Endothelial cell of umbilical vein (primary cell): ENCODE measurements around the gene CSTF2. TPM values are rescaled to one million over a fixed set of nuclear protein-coding genes. Genes with fewer than 3 reads are reported as not detected.

Experiments
- BruUV-seq: library from RNA; stranded (reverse); fragments of 400-500 nt; replicated peaks from 2 replicates; lab custom pipeline; 2021; lab: Mats Ljungman, UMichigan
- CTCF ChIA-PET: fragments of 300-600, 350-600 bp; sonication (Branson Sonifier 250); formaldehyde crosslinking; loops from one replicate; lab custom pipeline; 2021; ENCODE audit warnings: antibody characterized with exemption, inconsistent platforms; lab: Charles Lee
- POLR2A ChIA-PET: fragments of 300-600, 350-600 bp; sonication (Branson Sonifier 250); formaldehyde crosslinking; loops from one replicate; lab custom pipeline; 2021; ENCODE audit warnings: antibody characterized with exemption, inconsistent platforms; lab: Charles Lee
- DNase-seq: peaks from one replicate; pipeline ENCODE4 v3.0.0-alpha.2; 2011; ENCODE audit warnings: low read depth, low spot score
- FAIRE-seq: peaks from 2 replicates; lab custom pipeline; 2011; peaks lifted over from hg19 to GRCh38; lab: Jason Lieb, UNC
- H2AFZ ChIP-seq: 2 replicates; pipeline ENCODE4 v1.6.0; 2012; ENCODE audit warnings: low read depth, low read length, control low read depth, inconsistent platforms
- H3K27ac ChIP-seq: 2 replicates; pipeline ENCODE4 v1.5.1; 2011; ENCODE audit warnings: low read depth, mild to moderate bottlenecking, control low read depth, low read length, moderate library complexity; ENCODE audit not compliant: insufficient read depth
- H3K27me3 ChIP-seq, 2 experiments: 2 replicates each; pipeline versions ENCODE4 v1.6.0 to v1.6.1; 2011; ENCODE audit warnings: low read length in 2 of 2, mixed read lengths in 1 of 2; ENCODE audit not compliant: control insufficient read depth in 2 of 2, insufficient read depth in 2 of 2
- H3K36me3 ChIP-seq, 2 experiments: 2 replicates in 1 of 2; 3 replicates in 1 of 2; pipeline ENCODE4 v1.5.1; 2011; ENCODE audit warnings: low read length in 2 of 2, mild to moderate bottlenecking in 1 of 2, moderate library complexity in 1 of 2; ENCODE audit not compliant: control insufficient read depth in 2 of 2, insufficient read depth in 2 of 2; ENCODE audit errors: extremely low read depth in 1 of 2
- H3K4me1 ChIP-seq: 3 replicates; pipeline ENCODE4 v1.5.1; 2011; ENCODE audit warnings: mild to moderate bottlenecking, low read length; ENCODE audit not compliant: control insufficient read depth, insufficient read depth; ENCODE audit errors: extremely low read depth
- H3K4me2 ChIP-seq: 2 replicates; pipeline ENCODE4 v1.6.1; 2011; ENCODE audit warnings: low read length, control low read depth, mixed read lengths; ENCODE audit not compliant: insufficient read depth
- H3K4me3 ChIP-seq, 3 experiments: fragments of 200-600 bp in 1 of 3; sonication (generic), shearing (Covaris generic) in 1 of 3; replicated peaks in 1 of 3; 2 replicates each; pipeline ENCODE4 v1.5.1; 2011 to 2016; ENCODE audit warnings: control low read depth in 3 of 3, low read length in 3 of 3, mild to moderate bottlenecking in 2 of 3, inconsistent platforms in 1 of 3, low read depth in 1 of 3, moderate library complexity in 1 of 3; ENCODE audit not compliant: insufficient read depth in 1 of 3
- H3K79me2 ChIP-seq: 2 replicates; pipeline ENCODE4 v1.6.0; 2012; ENCODE audit warnings: low read length, inconsistent platforms; ENCODE audit not compliant: control insufficient read depth, insufficient read depth
- H3K9ac ChIP-seq: replicated peaks from 2 replicates; pipeline ENCODE3; 2011; ENCODE audit warnings: low read length, control low read depth; ENCODE audit not compliant: insufficient read depth; ENCODE audit errors: extremely low read depth
- H3K9me1 ChIP-seq: replicated peaks from 3 replicates; pipeline ENCODE4 v1.6.0; 2011; ENCODE audit warnings: mild to moderate bottlenecking, low read length; ENCODE audit not compliant: control insufficient read depth, insufficient read depth; ENCODE audit errors: extremely low read depth
- H3K9me3 ChIP-seq: replicated peaks from 2 replicates; pipeline ENCODE4 v1.5.1; 2012; ENCODE audit warnings: low read length, inconsistent platforms; ENCODE audit not compliant: control insufficient read depth, insufficient read depth
- H4K20me1 ChIP-seq: replicated peaks from 2 replicates; pipeline ENCODE3; 2011; ENCODE audit warnings: mild to moderate bottlenecking, low read length; ENCODE audit not compliant: control insufficient read depth, insufficient read depth; ENCODE audit errors: extremely low read depth
- EZH2 ChIP-seq: IDR thresholded peaks from 2 replicates; pipeline ENCODE4 v1.6.1; 2012; ENCODE audit warnings: borderline replicate concordance, low read depth, mild to moderate bottlenecking, moderate library complexity, low read length, inconsistent platforms; ENCODE audit not compliant: severe bottlenecking
- FOS ChIP-seq: IDR thresholded peaks from 2 replicates; pipeline ENCODE4 v1.6.1; 2011; ENCODE audit warnings: mild to moderate bottlenecking, low read length, moderate library complexity, borderline replicate concordance; ENCODE audit not compliant: insufficient read depth
- GATA2 ChIP-seq: IDR thresholded peaks from 2 replicates; pipeline ENCODE4 v1.7.0; 2011; ENCODE audit warnings: low read depth, mild to moderate bottlenecking, moderate library complexity, mixed read lengths, low read length; ENCODE audit not compliant: insufficient read length, insufficient read depth
- JUN ChIP-seq: IDR thresholded peaks from 2 replicates; pipeline ENCODE4 v1.6.1; 2011; ENCODE audit warnings: borderline replicate concordance, low read depth; ENCODE audit not compliant: insufficient read length, insufficient read depth
- MYC ChIP-seq: IDR thresholded peaks from one replicate; pipeline ENCODE4 v1.6.1; 2011; ENCODE audit warnings: mild to moderate bottlenecking, low read depth, low read length
- POLR2A ChIP-seq: IDR thresholded peaks from 2 replicates; pipeline ENCODE4 v1.6.1; 2012; ENCODE audit warnings: low read depth, mild to moderate bottlenecking, control low read depth, low read length
- POLR2AphosphoS5 ChIP-seq: IDR thresholded peaks from 2 replicates; pipeline ENCODE4 v1.6.1; 2012; ENCODE audit warnings: low read depth, mild to moderate bottlenecking, control low read depth, low read length, moderate library complexity; ENCODE audit not compliant: insufficient read depth
- dilution Hi-C: fragments of 300-500 bp; cut with MboI; formaldehyde crosslinking; loops from one replicate; pipeline ENCODE4 v1.15.0; 2019; ENCODE audit warnings: low sequenced_read_pairs; ENCODE audit not compliant: extremely low pct_ligation_motif_present
- intact Hi-C: fragments of 100-400 bp; cut with micrococcal nuclease; formaldehyde crosslinking; loops from one replicate; pipeline ENCODE4 v1.10.0; 2022
- polyA plus RNA-seq, 4 experiments: library from polyadenylated mRNA; depleted of rRNA in 3 of 4; stranded (reverse) in 3 of 4; unstranded in 1 of 4; fragments of >200 nt; gene quantifications; 2 replicates each; pipeline versions ENCODE4 v1.2.1 to v1.2.3, GENCODE V29; 2011 to 2012; ENCODE audit warnings: missing spikeins in 1 of 4
- total RNA-seq: library from RNA; stranded (reverse); gene quantifications from 2 replicates; pipeline ENCODE4 v1.2.3, GENCODE V29; 2021
- TF ChIP-seq, protein P1 (sequence below): IDR thresholded peaks from 2 replicates; pipeline ENCODE4 v1.6.1; 2011; ENCODE audit not compliant: insufficient read depth, insufficient read length
- TF ChIP-seq, protein P2 (sequence below), 2 donors: IDR thresholded peaks; 1 replicate in 1 of 2; 2 replicates in 1 of 2; pipeline ENCODE4 v1.5.1; 2011; ENCODE audit warnings: low read length in 2 of 2, mild to moderate bottlenecking in 2 of 2, moderate library complexity in 2 of 2, control low read depth in 1 of 2, inconsistent platforms in 1 of 2, low read depth in 1 of 2; ENCODE audit not compliant: insufficient read depth in 1 of 2; ENCODE audit errors: extremely low read depth in 1 of 2

CSTF2 gene
- total and polyA plus RNA-seq, 2 donors (not counting 3 experiments of a cell fraction or from before 2014, with no cell fraction given): 18.5 to 25.2 TPM

DNA sequence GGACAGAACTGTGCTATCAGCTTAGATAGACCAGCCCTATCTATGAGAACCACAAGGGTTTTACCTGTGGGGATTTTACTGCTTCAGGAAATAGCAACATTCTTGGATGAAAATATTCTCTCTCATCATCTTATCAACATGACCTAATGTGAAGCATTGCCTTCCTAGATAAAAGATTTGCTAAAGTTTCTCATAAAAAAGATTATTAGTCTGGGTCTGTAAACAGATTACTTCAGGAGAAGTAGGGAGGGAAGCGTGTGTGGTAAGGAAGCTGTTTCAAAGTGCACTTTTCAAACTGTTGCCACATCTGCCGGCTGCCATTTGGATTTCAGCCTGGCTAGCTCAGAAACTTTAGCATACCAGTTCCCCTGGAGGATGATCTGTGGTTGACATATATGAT is 54.1 kb downstream of the CSTF2 start, which contains the start of gene NOX1:
NOX1 (minus strand) TSS at position 35 of the 400 bp plus-strand sequence. CDS start 220 bp downstream, outside the sequence.
- no peaks in the 10 kb centered on the region for H3K9me3 ChIP-seq
- POLR2A ChIA-PET: no interaction called here
- H3K9ac ChIP-seq: no peak within 1 kb of the TSS
- no peaks in the 10 kb centered on the region for H3K79me2 ChIP-seq
- CTCF ChIA-PET: no interaction called here
- H3K27me3 ChIP-seq: no peaks in the 10 kb centered on the region
- DNase-seq (no peak), FAIRE-seq (no peak)
- H3K4me2 ChIP-seq: no peak within 1 kb of the TSS
- TF ChIP-seq JUN: no peak
- TF ChIP-seq GATA2: no peak
- TF ChIP-seq, protein P1, sequence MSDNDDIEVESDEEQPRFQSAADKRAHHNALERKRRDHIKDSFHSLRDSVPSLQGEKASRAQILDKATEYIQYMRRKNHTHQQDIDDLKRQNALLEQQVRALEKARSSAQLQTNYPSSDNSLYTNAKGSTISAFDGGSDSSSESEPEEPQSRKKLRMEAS: no peak
- TF ChIP-seq, protein P2, sequence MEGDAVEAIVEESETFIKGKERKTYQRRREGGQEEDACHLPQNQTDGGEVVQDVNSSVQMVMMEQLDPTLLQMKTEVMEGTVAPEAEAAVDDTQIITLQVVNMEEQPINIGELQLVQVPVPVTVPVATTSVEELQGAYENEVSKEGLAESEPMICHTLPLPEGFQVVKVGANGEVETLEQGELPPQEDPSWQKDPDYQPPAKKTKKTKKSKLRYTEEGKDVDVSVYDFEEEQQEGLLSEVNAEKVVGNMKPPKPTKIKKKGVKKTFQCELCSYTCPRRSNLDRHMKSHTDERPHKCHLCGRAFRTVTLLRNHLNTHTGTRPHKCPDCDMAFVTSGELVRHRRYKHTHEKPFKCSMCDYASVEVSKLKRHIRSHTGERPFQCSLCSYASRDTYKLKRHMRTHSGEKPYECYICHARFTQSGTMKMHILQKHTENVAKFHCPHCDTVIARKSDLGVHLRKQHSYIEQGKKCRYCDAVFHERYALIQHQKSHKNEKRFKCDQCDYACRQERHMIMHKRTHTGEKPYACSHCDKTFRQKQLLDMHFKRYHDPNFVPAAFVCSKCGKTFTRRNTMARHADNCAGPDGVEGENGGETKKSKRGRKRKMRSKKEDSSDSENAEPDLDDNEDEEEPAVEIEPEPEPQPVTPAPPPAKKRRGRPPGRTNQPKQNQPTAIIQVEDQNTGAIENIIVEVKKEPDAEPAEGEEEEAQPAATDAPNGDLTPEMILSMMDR (IDR thresholded peaks at IDR 0.05; ENCODE audit: extremely low read depth in 1 of 2, insufficient read depth in 1 of 2, low read depth in 1 of 2, low read length in 2 of 2): no peak
- H4K20me1 ChIP-seq: no peaks in the 10 kb centered on the region
- H3K9me1 ChIP-seq: no peaks in the 10 kb centered on the region
- intact Hi-C loops: no loop called here
- H3K36me3 ChIP-seq: no peaks in the 10 kb centered on the region
- H3K4me3 ChIP-seq: no peak within 1 kb of the TSS
- dilution Hi-C loops: no loop called here
- H3K27ac ChIP-seq: no peak within 1 kb of the TSS
- H2AFZ ChIP-seq: no peak within 1 kb of the TSS
- BruUV-seq: no TSS peak
- H3K4me1 ChIP-seq: peaks cover 12% of the 10 kb centered on the region

DNA sequence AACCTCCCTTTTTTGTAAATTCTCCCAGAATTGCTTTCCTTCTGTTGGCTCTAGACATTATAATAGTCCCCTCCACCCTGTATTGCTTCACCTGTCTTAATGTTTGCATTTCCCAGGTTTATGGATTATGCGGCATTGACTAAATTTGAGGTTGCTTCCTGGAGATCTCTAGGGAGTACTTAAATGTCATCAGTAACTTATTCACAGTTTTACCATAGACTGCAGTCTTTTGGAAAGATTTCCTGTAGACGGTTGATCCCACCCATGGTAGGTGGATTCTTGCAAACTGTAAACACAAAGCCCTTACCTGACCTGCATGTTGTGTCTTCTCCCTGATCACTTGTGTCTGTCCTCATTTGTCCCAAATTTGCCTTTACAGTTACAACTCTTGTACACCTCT is 60.2 kb downstream of the CSTF2 start:
- intact Hi-C loops: no loop called here
- Histone ChIP-seq H3K4me1 (peaks cover 20% of the 10 kb centered on the region), H3K9me1 (no peaks in the 10 kb centered on the region), H3K27ac (no peak overlapping the region), H3K27me3 (no peaks in the 10 kb centered on the region), H3K4me2 (no peak overlapping the region), H4K20me1 (no peaks in the 10 kb centered on the region), H3K9me3 (no peaks in the 10 kb centered on the region), H2AFZ (no peak overlapping the region), H3K4me3 (no peak overlapping the region), H3K79me2 (no peaks in the 10 kb centered on the region), H3K36me3 (no peaks in the 10 kb centered on the region), H3K9ac (no peak overlapping the region)
- dilution Hi-C loops: no loop called here
- FAIRE-seq: no peak
- ChIA-PET CTCF (no interaction called here), POLR2A (no interaction called here)
- no peak for DNase-seq
- TF ChIP-seq POLR2AphosphoS5 (no peak), POLR2A (no peak), GATA2 (no peak), JUN (no peak), MYC (no peak), FOS (no peak), EZH2 (no peak)
- TF ChIP-seq, protein P2 (IDR thresholded peaks at IDR 0.05; ENCODE audit: extremely low read depth in 1 of 2, insufficient read depth in 1 of 2, low read depth in 1 of 2, low read length in 2 of 2): no peak
- TF ChIP-seq, protein P1: no peak
- BruUV-seq: no TSS peak
